Measurements from ENCODE around the gene STYXL1.

Gene STYXL1

DNA sequence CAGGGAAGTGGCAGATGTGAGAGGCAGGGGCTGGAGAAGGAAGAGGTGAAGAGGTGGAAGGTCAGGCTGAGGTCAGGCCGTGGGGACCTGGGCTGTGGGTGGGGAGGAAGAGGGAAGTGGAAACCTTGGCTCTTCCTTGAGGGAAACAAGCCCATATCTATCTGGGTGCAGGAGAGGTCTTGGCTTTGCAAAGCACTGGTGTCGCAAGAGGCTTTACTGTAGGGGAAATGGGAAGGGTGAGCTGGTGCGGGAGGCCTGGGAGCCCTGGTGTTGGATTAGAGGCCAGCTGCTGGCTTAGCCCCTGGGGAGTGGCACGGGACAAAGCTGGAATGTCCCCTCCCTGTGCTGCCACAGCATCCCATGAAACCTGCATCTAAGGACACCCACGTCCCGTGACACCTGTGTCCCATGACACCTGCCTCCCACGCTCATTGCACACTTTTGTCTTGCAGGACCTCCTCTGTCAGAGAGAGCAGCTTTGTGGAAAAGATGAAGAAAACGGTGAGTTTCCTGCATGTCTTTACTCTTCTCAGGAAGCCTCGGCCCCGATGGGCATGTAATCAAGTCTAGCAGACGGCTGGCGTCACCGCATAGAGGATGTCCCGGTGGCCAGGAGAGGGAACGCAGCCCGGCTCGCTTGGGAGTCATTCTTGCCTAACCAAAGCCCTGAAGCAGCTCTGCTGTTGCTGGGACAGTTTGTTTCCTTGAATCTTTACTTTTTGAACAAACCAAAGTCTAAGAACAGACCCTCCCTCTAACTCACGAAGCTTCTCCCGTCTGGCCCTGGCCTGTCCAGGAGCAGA lies 75.6 kb downstream of the STYXL1 start:
- DNase-seq = no peak

DNA sequence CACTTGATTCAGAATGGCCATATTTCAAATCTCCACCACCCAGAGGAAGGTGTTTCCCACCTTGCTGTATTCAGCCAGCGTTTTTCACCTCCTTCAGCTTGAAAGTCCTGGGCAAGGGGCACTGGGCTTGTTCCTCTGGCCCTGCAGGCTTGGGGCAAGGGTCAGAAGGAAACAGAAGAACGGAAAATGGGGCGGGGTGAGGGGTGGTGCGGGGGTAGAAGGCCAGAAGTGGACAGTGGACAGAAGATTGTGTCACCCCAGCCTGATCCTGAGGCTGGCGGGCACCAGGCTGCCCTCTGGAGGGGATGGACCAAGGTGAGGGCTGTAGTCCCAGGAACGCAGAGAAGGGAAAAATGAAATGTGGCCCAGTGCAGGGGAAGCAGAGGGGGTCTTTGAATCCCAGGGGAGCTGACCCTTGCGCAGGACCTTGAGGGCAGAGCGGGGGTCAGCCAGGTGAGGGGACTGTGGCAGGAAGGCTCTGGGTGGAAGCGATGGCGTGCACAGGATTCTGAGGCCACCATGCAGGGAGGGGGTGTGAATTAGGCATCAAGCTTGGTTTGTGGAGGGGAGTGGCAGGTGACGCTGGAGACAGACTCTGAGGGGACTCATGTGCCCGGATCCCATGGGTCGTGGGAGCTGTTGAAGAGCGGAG lies 76.4 kb downstream of the STYXL1 start:
- no peak for DNase-seq

DNA sequence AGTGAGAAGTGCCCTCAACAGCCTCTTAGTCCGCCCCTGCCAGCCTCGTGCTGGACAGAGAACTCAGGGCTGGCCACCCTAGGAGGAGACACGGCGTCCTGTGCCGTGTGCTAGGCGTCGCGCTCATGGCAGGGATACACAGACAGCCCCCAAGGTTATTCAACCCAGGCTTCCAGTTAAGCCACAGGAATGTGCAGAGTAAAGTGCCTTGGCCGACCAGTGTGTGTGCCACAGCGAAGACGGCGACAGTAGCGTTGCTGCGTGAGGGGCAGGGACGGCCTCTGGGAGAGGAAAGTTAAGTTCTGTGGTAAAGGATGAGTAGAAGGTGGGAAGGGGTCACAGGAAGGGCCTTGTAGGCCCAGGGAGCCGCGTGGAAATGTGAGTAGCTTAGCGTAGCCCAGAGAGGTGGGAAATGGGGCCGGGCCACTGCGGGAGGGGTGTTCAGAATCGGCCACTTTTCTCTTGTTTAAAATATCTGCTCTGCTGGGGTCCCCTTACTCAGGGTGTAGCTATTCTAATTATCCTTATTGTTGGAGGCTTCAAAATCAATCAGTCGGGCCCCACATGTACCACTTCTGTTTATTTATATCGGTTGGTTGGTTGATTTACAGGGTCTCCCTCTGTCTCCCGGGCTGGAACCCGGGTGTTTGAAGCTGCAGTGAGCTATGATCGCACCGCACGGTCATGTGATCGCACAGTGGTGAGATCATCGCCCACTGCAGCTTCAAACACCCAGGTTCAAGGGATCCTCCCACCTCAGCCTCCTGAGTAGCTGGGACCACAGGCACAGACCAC lies 77.9 kb downstream of the STYXL1 start:
- DNase-seq = no peak

DNA sequence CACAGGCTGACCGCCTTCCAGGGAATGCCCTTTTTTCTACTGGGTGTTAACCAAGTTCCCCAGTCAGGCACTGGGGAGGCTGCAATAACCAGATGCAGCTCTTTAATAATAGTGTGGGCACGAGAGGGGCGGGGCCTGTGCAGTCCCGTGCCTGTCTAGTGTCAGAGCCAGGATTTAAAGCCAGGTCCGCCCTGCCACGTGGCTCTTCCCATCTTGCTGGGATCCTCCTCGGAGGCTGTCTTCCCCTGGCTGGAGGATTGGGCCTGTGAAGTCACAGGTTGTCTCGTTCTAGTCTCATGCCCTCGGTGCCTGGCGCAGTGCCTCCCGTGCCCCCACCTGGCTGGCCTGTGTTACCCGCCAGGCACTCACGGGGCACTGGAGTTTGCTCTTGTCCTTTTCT lies 78.6 kb downstream of the STYXL1 start:
- no peak for DNase-seq

DNA sequence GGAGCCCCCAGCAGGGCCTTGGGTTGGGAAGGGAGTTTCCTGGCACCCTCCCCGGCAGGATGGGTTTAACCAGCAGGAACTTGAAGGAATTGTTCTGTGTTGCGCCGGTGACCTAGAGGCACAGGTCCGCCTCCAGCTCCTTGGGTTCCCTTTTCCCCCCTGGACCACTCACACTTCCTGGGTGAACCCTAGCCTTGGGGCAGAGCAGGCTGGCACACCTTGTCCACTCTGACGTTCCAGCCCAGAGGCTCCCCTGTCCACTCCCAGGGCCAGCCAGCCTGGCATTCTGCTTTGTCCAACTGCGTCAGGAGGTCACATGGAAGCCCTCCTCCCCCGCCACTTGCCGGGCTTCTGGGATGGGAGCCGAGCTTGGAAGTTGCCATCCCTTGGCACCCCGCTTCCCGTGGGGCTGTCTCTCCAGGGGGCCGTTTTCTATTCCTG lies 79.2 kb downstream of the STYXL1 start:
- no peak for DNase-seq

DNA sequence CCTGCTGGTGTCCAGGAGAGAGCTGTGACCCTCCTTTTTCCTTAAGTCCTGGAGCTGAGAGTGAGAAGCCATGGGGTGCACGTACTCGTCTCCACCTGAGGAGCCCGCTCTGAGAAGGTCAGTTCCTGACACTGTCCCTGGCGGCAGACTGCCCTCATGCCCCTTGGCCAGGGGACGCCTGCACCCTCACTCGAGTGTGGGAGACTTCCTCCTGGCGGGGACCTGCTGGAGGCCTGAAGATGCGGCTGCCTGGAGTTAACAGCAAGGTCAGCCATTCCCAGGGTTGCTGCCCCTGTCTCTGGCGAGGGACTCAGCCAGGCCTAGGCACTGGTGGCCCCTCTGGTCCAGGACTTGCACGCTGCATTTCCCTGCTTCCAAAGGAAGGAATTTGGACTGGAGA lies 79.8 kb downstream of the STYXL1 start:
- DNase-seq = no peak

DNA sequence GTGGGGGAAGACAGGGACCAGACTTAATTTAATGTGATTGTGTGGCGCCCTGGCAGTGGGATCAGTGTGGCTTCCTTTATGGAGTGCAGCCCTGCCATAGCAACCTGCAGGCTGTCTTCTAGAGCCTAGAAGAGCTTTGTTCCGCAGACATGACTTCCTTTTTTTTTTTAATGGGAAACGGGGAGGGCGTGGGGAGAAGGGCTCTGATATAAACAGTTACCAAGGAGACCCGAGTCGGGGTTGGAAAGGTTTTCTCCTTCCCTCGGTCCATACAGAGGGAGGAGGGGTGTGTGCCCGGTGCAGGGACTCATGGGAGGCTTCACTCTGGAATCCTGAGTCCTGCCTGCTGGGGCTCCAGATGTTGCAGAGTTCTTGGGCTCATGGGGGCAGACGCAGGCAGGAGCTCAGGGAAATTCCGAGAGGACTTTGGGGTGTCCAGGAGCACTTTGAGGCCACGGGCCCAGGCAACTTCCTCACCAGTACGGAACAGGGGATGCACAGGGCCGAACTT lies 80.3 kb downstream of the STYXL1 start:
- no peak for DNase-seq

DNA sequence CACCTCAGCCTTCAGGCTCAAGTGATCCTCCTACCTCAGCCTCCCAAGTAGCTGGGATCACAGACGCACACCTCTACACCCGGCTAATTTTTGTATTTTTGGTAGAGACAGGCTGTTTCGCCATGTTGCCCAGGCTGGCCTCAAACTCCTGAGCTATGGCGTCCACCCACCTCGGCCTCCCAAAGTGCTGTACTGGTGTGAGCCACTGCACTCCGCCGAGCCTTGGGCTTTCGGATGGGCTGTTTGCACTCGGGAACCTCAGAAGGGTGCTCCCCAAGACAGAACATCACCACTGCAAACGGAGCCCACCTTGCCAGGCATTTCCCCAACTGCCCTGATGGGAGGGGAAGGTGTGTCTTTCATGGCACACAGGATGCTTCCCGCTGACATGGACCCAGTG lies 80.7 kb downstream of the STYXL1 start:
- DNase-seq = no peak

DNA sequence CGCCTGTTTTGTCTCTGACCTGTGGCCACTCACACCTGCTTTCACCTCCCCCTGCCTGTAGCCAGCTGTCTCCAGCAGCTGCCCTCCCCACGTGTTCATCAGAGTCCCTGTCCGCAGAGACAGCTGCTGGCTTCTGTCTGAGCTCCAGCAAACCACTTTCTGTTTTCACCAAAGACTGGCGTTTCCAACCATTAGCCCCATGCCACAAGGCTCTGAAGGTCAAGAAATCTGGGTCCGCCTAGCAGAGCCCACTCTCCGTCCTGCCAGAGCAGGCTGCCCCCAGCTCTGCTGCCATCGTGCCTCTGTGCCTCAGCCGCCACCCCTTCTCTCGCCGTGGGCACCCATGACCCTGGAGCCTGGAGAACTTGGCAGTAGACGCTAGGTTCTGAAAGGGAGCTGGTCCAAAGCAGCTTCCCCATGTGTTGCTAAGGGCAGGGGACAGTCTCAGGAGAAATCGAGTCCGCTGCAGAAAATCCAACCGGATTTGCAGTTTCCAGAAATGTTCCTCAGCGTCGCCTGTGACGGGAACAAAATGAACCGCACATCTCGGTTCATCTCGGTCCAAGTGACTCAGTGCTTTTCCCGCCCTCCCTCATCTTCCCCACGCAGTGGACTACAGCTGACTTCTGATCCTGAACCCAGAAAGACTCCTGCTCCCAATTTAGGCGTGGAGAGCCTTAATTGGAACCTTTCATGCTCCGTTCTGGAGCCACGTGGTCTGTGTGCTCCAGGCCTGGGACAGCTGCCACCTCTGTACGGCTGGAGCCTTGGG lies 81.4 kb downstream of the STYXL1 start:
- no peak for DNase-seq

DNA sequence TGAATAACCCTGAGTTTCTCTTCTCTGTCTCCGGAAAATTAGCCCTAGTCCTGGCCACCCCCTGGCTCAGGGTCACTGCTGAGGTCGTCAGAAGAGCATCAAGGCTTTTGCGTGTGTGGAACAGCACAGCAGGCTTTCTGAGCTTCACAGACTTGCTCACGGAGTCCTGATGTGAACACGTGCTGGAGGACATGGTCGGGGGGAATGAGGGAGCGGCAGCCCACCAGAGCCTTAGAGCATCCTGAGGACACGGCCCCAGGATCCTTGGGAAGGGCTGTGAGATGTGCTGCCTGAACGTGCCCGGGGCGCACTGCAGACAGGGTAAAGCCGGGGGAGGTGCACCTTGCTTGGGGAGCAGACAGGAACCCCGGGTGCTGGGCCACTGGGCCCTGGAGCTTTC lies 82.2 kb downstream of the STYXL1 start:
- no peak for DNase-seq

DNA sequence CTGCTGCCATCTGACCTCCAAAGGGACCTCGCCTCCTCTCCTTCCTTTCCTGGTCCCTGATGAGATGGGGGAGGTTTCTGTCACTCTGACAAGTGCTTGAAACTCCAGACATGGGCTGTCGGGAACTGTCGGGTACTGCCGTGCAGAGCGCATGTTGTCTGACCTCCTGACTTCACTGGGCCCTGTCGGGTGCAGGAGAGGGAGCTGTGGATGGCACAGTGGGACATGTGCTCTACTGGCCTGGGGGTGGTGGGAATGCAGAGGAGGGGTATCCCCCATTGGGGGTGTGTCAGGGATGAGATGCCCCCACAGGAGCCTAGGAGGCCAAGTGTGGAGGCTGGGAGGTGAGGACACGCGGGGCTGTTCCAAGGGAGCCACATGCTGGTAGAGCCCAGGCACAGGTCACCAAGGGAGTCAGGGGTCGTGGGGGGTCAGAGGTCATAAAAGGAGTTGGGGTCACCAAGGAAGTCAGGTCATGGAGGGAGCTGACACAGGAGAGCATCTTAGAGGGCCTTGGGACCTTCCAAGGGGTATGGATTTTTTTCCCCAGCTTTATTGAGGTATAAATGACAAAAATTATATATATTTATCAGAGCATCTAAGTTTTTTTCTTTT lies 84.3 kb downstream of the STYXL1 start:
- DNase-seq = no peak

DNA sequence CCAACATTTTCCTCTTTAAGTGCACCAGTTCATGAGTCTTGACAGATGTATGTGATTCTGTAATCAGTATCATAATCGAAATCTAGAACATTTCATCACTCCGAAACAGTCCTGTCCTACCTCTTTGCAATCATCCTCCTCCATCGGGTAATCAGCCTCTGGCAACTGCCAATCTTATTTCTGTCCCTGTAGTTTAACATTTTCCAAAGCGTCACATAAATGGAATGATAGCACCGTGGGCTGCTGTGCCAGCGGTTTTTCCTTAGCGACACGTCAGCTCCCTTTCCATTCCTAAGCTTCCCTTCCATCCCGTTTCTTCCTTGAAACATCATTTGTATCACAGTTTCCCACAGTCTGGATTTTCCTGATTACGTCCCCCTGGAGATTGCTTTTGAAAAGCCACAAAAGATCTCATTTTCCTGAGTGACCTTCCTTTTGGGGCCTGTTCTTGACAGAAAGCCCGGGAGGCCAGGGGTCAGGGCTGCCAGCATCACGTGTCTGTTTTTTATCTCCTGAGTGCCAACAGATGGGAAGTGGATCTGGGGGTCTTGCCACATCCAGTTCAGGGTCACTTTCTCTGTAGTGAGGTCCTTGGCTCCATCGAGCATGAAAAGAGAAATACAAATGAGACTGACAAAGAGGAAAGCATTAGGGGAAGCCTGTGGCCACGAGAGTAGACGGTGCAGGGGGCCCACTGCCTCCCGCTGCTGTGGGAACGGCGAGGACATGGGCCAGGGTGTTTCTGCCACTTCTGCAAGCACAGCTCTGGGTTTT lies 85.0 kb downstream of the STYXL1 start:
- no peak for DNase-seq

DNA sequence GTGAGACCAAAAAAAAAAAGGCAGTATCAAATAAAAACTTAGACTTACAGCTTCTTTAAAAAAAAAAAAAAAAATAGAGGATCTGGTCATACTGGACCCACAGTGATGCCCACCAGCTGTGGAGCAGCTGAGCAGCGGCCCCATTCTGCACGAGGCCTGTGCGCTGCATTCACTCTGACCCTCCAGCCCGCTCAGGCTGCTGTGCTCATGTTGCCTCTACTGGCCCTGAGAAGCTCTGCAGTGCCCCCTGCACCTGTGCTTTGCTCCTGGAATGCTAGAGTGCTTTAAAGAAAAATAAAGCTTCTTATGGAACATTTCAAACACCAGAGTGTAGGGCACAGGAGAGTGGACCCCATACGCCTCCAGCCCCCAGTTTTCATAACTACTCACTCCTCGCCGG lies 86.6 kb downstream of the STYXL1 start:
- no peak for DNase-seq

DNA sequence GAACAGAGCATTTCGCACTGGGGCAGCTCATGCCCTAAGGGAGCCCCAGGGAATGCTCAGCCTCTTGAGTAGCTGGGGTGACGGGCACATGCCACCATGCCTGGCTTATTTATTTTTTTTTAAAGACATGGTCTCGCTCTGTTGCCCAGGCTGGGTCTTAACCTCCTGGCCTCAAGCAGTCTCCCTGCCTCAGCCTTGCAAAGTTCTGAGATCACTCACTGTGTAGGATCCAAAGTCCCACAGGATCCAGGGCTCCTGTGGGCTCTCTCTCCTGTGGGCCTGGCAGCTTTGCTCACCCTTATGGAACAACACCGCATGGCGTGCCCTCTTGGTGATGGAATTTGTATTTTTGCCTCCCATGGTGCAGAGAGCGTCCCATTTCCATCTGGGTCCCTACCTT lies 87.4 kb downstream of the STYXL1 start:
- DNase-seq = no peak

DNA sequence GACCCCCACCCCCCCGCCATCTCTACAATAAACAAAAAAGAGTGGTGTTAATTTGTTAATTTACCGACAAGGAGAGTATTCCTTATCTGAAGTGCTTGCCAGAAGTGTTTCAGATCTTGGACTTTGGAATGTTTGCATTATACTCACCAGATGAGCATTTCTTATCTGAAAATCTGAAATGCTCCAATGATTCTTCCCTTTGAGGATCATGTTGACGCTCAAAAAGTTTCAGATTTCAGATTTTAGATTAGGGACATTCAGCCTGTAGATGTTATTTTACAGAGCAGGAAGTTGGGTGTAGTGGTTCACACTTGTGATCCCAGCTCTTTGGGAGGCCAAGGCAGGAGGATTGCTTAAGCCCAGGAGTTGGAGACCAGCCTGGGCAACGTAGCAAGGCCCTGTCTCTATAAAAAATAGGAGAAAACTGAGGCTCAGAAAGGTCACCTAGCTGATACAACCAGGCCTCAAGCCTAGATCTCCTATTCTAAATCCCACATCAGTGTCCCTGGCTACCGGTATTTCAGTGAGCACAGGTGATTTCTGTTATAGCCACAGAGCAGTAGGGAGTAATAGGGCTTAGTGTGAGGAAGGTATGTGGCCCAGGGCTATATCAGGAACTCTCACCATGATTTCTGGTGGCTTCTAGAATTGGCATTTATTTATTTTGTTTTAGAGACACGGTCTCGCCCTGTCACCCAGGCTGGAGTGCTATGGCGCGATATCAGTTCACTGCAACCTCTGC lies 88.8 kb downstream of the STYXL1 start:
- DNase-seq = no peak

DNA sequence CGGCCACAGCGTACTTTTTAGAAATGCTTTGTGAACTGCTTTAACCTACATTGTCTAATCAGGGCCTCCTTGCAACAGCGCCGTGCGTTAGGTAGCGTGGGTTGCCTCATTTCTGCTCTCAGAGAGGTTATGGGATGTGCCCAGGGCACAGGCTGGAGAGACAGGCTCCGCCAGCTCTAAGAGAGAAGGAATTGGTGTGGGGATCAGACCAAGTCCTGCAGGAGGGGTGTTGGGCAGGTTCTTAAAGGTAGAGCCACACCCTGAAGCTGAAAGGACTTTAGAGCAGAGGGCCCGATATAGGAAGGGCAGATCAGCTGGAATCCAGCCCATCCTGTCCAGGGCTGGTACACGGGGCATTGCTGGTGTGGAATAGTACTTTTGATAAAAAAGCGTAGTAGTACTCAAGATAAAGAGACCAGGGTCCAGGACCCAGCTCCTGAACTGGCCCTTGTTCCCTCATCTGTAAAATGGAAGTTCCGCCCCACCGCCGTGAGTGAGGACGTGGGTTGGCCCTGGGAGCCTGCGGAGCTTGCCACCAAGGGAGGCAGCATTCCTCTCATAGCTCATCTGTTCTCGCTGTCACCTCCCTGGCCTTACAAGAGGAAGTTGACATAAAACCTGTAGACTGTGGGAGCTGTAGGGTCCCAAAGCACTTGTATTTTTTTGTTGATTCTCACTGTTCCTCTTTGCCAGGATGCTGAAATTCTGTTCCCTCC lies 90.6 kb downstream of the STYXL1 start:
- no peak for DNase-seq

DNA sequence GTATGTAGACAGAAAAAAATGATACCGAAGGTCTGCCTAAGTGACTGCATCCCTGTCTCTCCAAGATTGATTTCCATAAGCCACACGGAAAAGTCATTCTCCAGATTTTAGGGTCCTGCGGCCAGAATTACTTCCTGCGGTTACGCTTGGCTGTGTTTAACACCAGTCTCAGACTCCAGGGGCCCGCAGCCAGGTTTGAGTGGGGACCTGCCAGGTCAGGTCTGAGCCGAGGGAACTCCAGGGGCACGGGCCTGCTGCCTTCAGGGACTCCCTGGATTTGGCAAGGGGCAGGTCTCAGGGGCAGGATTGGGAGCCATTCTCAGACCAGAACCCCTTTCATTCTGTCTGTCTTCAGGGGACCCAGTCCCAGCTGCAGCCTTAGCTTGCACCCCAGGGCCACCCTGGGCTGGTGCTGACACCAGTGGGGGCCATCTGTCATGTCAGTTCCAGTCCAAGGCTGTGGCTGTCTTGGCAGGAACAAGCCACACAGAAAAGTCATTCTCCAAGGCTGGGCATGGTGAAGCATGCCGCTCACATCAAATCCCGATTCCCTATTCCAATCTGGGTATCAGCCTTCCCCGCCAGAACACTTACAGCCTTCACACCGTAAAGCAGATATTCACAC lies 92.4 kb downstream of the STYXL1 start:
- DNase-seq = no peak

DNA sequence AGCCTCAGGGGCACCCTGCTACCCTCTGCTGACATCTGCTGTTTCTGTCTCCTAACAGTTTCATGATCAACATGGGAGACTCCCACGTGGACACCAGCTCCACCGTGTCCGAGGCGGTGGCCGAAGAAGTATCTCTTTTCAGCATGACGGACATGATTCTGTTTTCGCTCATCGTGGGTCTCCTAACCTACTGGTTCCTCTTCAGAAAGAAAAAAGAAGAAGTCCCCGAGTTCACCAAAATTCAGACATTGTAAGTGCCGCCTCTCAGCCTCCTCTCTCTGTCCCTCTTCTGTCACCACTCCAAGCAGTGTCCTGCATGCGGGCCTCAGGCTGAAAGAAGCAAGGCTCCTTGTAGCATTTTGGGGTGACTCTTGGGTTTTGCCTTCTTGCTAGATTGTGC lies 93.9 kb downstream of the STYXL1 start:
- DNase-seq = no peak

DNA sequence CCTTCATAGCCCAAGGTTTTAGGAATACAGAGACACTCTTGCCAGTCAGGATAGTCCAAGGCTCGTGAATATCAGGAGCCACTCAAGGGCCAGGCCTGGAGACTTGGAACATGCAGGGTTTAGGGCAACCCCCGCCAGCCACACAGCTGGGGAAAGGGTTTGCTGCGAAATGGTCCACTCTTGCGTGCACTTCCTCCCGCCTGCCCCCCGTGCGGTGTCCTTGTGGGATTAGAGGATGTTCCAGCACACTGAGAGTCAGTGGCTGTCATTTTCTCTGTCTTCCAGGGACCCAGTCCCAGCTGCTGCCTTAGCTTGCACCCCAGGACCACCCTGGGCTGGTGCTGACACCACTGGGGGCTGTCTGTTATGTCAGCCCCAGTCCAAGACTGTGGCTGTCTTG lies 94.4 kb downstream of the STYXL1 start:
- DNase-seq = no peak

DNA sequence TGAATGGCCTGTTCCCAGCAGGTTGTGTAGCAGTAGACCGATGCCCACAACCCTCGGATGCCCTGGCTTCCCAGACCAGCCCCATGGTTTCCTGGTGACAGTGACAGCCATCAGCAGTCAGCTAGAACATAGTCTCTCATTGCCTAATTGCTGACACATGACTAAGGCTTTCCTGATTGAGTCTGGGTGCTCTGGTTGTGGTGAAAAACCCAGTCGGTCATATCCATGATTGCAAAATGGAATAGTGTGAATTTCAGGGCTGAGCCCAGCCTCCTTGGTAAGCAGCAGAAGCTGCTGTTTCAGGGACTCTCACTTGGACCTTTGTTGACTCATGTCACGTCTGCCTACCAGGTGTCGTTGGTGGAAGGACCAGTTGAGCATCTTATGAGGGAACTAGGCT lies 96.3 kb downstream of the STYXL1 start:
- no peak for DNase-seq

Measured in activated gamma-delta T cell treated with Interleukin-2 at 50 U/mL for 16 hours (primary cell).